T-helper 2 cell (primary cell): ENCODE measurements around the gene GPS1.

ENCODE experiments used
- DNase-seq, 5 experiments: peaks; one replicate each; pipeline versions ENCODE4 v3.0.0 to v3.0.0-alpha.2; 2012 to 2022

GPS1 gene

GRCh38 chr17:82080048-82080788 is 28.5 kb downstream of the GPS1 start:
- no peak for DNase-seq

GRCh38 chr17:82080789-82081464 is 29.2 kb downstream of the GPS1 start:
- DNase-seq = no peak

- DNase-seq = no peak
Measured at GRCh38 chr17:82081546-82081945, 29.8 kb downstream of the GPS1 start.

- DNase-seq = no peak
Measured at GRCh38 chr17:82081966-82082365, 30.3 kb downstream of the GPS1 start.

GRCh38 chr17:82082456-82082855 is 30.8 kb downstream of the GPS1 start:
- no peak for DNase-seq

GRCh38 chr17:82083009-82083408 is 31.3 kb downstream of the GPS1 start:
- DNase-seq = no peak

- DNase-seq = no peak
Measured at GRCh38 chr17:82083533-82084359, 32.0 kb downstream of the GPS1 start.

- no peak for DNase-seq
Measured at GRCh38 chr17:82084373-82085030, 32.8 kb downstream of the GPS1 start.

- no peak for DNase-seq
Measured at GRCh38 chr17:82085031-82085861, 33.5 kb downstream of the GPS1 start.

GRCh38 chr17:82085931-82086764 is 34.5 kb downstream of the GPS1 start:
- DNase-seq = no peak

GRCh38 chr17:82086941-82087906 is 35.5 kb downstream of the GPS1 start:
- DNase-seq = peak in 1 of 5 experiments; percentile 8

- DNase-seq = peak in 1 of 5 experiments; percentile 6
Measured at GRCh38 chr17:82087961-82088837, 36.5 kb downstream of the GPS1 start.

- DNase-seq = peak in 1 of 5 experiments; percentile 7
Measured at GRCh38 chr17:82088838-82089722, 37.4 kb downstream of the GPS1 start.

- DNase-seq = peak in 1 of 5 experiments; percentile 2
Measured at GRCh38 chr17:82089723-82090548, 38.2 kb downstream of the GPS1 start.

GRCh38 chr17:82090549-82091263 is 39.0 kb downstream of the GPS1 start:
- no peak for DNase-seq
